D721Med (cell line): ENCODE results near the gene FXR2.

ENCODE experiments used
- DNase-seq: peaks from one replicate; pipeline ENCODE4 v3.0.0; 2011; ENCODE audit warnings: low spot score; ENCODE audit not compliant: insufficient read length
- FAIRE-seq: peaks from 2 replicates; lab custom pipeline; 2011; peaks lifted over from hg19 to GRCh38; lab: Jason Lieb, UNC
- TF ChIP-seq, protein P1 (sequence below): IDR thresholded peaks from 2 replicates; pipeline ENCODE4 v1.5.1; 2012; ENCODE audit warnings: mild to moderate bottlenecking, control low read depth; ENCODE audit not compliant: insufficient read depth; ENCODE audit errors: missing control alignments

Gene FXR2

DNA sequence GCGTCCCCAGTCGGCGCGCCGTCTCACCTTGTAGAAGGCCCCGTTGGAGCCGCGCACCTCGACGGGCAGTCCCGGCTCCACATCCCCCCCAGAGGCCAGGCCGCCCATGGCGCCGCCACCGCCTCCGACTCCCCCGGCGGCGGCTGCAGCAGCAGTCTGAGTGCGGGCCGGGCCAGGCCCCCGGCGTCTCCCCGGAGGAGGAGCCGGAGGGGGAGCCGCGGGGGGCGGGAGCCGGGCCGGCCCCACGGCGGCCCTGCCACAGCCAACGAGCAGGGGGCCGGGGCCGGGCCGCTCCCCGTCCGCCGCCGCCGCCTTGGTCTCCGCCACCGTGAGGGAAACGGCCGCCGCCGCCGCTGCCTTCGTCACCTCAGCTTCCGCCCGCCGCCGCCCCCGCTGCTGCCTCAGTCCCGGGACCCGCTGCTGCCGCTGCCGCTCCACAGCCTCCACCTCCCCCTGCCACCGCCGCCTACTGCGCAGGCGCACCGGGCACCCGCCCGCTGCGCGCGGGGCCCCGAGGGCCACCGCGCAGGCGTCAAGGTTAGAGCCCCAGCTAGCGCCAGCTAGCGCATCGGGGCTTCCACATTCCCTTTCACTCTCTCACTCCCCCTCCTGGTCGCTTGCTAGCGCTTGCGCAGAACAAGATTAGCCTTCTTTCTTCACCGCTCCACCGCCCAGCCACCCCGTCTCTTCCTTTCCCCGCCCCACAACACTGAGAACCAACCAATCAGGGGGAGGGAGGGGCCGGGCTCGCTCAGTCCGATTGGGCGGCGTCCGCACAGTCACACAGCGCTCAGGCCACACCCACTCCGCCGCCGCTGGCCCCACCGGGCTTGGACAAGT lies at the start of gene FXR2:
Gene FXR2, minus strand, starts transcription at position 473 of the 840 bp plus-strand sequence. Its CDS starts 365 bp downstream, at position 108.
- TF ChIP-seq, protein P1, sequence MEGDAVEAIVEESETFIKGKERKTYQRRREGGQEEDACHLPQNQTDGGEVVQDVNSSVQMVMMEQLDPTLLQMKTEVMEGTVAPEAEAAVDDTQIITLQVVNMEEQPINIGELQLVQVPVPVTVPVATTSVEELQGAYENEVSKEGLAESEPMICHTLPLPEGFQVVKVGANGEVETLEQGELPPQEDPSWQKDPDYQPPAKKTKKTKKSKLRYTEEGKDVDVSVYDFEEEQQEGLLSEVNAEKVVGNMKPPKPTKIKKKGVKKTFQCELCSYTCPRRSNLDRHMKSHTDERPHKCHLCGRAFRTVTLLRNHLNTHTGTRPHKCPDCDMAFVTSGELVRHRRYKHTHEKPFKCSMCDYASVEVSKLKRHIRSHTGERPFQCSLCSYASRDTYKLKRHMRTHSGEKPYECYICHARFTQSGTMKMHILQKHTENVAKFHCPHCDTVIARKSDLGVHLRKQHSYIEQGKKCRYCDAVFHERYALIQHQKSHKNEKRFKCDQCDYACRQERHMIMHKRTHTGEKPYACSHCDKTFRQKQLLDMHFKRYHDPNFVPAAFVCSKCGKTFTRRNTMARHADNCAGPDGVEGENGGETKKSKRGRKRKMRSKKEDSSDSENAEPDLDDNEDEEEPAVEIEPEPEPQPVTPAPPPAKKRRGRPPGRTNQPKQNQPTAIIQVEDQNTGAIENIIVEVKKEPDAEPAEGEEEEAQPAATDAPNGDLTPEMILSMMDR: peak; percentile 40
- FAIRE-seq: no peak
- DNase-seq: peak; percentile 94

DNA sequence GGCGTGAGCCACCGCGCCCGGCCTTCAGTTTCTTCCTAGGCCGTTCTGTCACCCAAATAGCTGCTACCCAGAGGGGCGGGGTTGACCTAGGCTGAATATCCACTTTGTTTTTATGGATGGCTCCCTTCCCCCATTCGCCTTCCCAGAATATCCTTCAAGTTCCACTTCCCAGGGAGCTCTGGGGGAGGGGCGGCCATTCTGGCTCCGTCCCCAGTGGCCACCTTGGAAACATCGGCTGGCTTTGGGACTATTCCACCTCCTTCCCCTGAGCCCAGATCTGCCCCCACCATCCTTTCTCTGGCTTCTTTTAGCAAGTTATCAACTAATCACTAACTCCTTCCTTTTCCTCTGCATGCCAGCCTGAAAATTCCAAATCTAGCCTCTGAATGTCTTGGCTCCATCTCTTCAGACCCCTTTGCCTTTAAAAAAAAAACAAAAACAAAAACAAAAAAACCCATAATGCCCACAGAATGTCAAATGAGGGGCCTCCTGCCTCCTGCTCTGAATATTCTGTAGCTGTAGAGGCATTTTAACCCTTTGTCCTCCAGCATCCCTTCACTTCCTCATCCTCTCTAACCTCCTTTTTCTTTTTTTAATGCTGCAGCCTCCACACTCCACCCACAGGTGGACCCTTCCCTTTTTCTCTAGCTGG lies 42.4 kb upstream of the FXR2 start:
- FAIRE-seq (no peak), DNase-seq (no peak)
- TF ChIP-seq, protein P1: no peak

DNA sequence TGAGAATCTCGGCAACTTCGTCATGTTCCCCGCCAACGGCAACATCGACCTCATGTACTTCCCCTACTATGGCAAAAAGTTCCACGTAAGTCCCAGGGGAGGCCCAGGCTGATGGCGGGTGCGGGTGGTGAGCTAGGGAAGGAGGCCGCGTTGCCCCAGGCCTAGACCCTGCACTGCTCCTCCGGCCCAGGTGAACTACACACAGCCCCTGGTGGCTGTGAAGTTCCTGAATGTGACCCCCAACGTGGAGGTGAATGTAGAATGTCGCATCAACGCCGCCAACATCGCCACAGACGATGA lies 40.8 kb upstream of the FXR2 start:
- DNase-seq: no peak
- no peak for FAIRE-seq
- TF ChIP-seq, protein P1: no peak

DNA sequence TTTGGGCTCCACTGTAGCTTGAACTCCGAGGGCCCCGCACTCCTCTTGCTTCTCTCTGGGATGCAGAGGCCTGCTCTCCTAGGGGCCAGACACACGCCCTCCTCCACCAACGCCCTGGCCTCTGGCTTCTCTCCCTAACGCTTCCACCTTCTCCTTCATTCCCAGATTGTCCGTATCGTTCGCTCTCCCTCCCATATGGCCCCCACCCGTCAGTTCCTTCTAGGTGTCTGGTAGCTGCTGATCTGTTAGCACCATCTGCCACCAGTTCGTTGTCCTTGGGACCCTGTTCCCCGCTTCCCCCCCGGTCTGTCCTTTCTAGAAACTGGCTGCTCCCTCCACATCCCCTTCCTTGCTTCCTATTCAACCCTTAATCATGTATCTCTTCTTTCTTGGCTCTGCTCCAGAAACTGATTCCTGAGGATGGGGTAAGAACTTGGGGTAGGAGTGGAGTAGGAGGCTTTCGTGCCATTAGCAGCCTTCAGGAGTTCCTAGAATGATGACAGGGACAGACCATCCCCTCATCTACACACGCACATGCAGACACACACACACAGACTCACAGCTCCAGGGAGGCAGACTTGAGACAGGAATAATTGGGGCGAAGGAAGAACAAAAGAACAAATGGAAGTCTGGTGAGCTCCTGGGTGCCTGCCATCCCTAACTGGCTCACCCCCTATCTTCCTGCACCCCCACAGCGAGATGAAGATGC lies 40.3 kb upstream of the FXR2 start:
- no peak for DNase-seq
- no peak for FAIRE-seq
- TF ChIP-seq, protein P1: no peak

DNA sequence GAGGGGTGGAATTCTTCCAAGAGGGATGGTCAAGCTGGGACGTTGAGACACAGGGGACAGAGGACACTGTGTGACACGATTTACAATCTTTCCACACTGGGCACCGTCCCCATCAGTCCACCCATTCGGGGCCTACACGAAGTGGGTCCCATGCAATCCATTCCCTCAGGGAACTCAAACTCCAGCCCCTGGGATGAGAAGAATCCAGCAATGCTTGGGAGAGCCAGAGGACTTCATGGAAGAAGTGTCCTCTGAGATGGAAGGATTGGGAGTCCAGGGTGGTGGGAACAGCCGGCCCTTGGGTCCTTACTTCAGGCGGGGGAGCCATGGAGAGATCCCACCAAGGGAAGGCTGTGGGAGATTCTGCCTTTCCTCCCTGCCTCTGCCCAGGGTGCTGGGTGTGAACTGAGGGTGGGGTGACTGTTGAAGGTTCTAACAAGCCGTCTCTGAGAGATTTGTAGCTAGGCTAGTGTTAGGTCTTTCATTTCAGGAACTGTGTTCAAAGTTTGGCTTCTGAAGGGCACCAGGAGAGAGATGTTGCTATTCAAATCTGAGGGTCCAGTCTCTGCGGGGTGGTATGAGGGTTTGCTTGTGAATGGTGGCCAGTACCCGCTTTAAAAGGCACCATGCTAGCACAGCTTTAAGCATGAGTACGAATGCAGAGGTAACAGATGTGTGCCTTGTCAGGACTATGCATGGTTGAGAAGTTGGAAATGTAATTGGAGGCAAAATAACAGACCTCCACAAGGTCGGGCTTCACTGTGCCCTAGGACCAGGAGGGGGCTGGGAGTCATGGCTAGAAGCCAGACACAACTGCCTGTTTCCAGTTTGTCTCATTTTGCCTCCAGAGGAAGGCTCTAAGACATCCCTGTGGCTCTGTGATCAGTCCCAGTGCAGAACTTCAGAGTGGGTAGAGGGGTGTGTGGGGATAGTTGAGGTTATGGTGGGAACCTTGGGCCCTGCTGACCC lies 38.0 kb upstream of the FXR2 start:
- FAIRE-seq (no peak), DNase-seq (no peak)
- TF ChIP-seq, protein P1: no peak

DNA sequence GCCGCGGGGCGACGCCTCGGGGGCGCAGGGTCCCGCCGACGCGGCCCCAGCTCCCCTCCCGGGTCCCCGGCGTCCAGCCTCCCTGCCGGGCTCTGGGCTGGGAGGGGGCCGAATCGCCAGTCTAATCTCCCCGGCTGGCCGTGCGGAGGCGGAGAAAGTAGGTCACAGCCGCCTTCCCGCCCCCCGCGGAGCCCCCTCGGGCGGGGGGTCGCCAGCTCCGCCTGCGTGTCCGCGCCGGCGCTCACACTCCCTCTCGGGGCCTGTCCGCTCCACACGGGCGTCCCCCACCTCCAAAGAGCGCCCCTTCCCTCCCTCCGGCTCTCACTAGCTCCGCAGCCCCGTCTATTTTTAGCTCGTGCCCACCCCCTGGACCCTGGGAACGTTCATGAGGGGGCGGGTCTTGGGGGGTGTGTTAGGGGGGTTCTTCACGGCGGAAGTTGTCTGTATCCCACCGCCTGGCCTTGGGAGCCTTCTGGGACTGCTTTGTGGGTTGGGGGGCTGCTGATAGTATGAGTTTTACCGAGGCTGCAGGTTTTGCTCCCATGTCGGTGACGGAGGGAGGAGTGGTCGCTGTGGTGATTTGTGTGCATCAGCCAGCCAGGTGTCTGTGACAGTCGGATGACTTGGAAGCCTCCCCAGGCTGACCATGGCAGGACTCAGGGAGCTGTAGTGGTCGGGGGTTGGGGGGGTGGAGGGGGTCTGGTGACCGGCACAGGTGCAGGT lies 37.1 kb upstream of the FXR2 start:
- TF ChIP-seq, protein P1: no peak
- DNase-seq (no peak), FAIRE-seq (no peak)
